Measurements from ENCODE around the gene BRI3.
A peak's percentile ranks its signal among the peaks of the same experiment; 100 is the strongest.

Gene BRI3

GRCh38 chr7:98254516-98254915 is 27.0 kb upstream of the BRI3 start:
- no peak for DNase-seq

- no peak for DNase-seq
These were observed 26.4 kb upstream of the BRI3 start for GRCh38 chr7:98254951-98255610.

- DNase-seq, result no peak
These were observed 25.1 kb upstream of the BRI3 start for GRCh38 chr7:98256431-98256830.

- no peak for DNase-seq
These were observed 23.8 kb upstream of the BRI3 start for GRCh38 chr7:98257701-98258100.

- DNase-seq, result no peak
These were observed 15.6 kb upstream of the BRI3 start for GRCh38 chr7:98265841-98266271.

GRCh38 chr7:98266840-98267239 is 14.6 kb upstream of the BRI3 start:
- no peak for DNase-seq

GRCh38 chr7:98267303-98267702 is 14.2 kb upstream of the BRI3 start:
- no peak for DNase-seq

GRCh38 chr7:98276241-98276761 is 5.2 kb upstream of the BRI3 start:
- DNase-seq, result no peak

- no peak for DNase-seq
These were observed 3.1 kb upstream of the BRI3 start for GRCh38 chr7:98278408-98278807.

GRCh38 chr7:98278936-98279335 is 2.5 kb upstream of the BRI3 start:
- DNase-seq, result no peak

GRCh38 chr7:98280296-98280695 is 1.2 kb upstream of the BRI3 start:
- no peak for DNase-seq

GRCh38 chr7:98281757-98282606 is 496 bp downstream of the BRI3 start:
- no peak for DNase-seq

GRCh38 chr7:98282703-98283102 is 1.2 kb downstream of the BRI3 start:
- no peak for DNase-seq

- DNase-seq, result no peak
These were observed 1.8 kb downstream of the BRI3 start for GRCh38 chr7:98283127-98283886.

GRCh38 chr7:98283887-98284222 is 2.4 kb downstream of the BRI3 start:
- no peak for DNase-seq

GRCh38 chr7:98284335-98285036 is 3.0 kb downstream of the BRI3 start:
- DNase-seq, result no peak

- DNase-seq, result no peak
These were observed 3.9 kb downstream of the BRI3 start for GRCh38 chr7:98285157-98286092.

GRCh38 chr7:98286093-98286539 is 4.6 kb downstream of the BRI3 start:
- DNase-seq, result peak; percentile 55

- no peak for DNase-seq
These were observed 5.4 kb downstream of the BRI3 start for GRCh38 chr7:98286701-98287485.

GRCh38 chr7:98287486-98287959 is 6.0 kb downstream of the BRI3 start:
- no peak for DNase-seq

All from T1000 (cell line).